Measurements from ENCODE around the gene TIRAP. TPM values are rescaled to one million over a fixed set of nuclear protein-coding genes. Genes with fewer than 3 reads are reported as not detected.

The TIRAP gene
- total and polyA plus RNA-seq, 3 experiments from 2014 or later, result 10.6 to 13.0 (median 11.3) TPM

GRCh38 chr11:126288237-126288636 lies 5.3 kb downstream of the TIRAP start:
- POLR2A ChIA-PET, result no interaction called here
- H3K27ac Mint-ChIP-seq, result peak overlapping the region in 2 of 8 donors; percentile 36 to 43
- CTCF ChIA-PET, result no interaction called here

DNA sequence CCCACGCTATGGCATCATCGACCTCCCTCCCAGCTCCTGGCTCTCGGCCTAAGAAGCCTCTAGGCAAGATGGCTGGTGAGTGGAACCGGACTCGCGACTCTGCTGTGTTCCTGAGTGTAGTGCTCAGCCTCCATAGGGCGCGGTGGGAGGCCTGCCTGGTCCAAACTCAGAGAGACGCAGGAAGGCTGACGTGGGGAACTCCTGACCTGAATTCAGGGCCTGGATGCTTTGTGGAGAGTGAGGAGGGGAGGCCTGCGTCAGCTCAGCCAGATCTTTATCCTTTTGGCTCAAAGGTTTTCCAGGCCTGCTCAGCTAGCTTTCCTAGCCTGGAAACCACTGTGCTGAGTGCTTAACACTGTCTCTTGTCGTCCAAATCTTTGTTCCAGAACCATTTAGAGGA lies 8.0 kb downstream of the TIRAP start:
- Mint-ChIP-seq H3K4me1 (peaks cover 5 to 12% (median 5%) of the 10 kb centered on the region in 3 donors), H3K36me3 (peaks cover 0 to 69% (median 13%) of the 10 kb centered on the region in 3 donors), H3K4me3 (no peak overlapping the region), H3K27ac (peak overlapping the region in 1 of 8 donors; percentile 61), H3K27me3 (peaks cover 0 to 1% of the 10 kb centered on the region in 2 donors), H3K9me3 (no peaks in the 10 kb centered on the region)
- peaks cover 32% of the 10 kb centered on the region for H3K36me3 ChIP-seq (ENCODE audit: insufficient read depth, low read length)
- no peak for DNase-seq
- H3K9me3 ChIP-seq (ENCODE audit: low read length), result no peaks in the 10 kb centered on the region
- ChIA-PET CTCF (interaction anchor here (1.0 kb wide), 1 partner anchor 71 kb away, joined by 3 read pairs; no protein-coding TSS in a partner anchor), POLR2A (no interaction called here)
- H3K27me3 ChIP-seq (ENCODE audit: insufficient read depth, low read length, poor library complexity, severe bottlenecking), result no peaks in the 10 kb centered on the region
- no peaks in the 10 kb centered on the region for H3K4me1 ChIP-seq (ENCODE audit: insufficient read depth, low read length)
- no peak overlapping the region for H3K4me3 ChIP-seq (ENCODE audit: low read length)
- no peak overlapping the region for H3K27ac ChIP-seq (ENCODE audit: low read depth, low read length)

More at GRCh38 chr11:126288237-126288636, 5.3 kb downstream of the TIRAP start:
- peaks cover 0 to 57% (median 8%) of the 10 kb centered on the region in 3 donors for H3K36me3 Mint-ChIP-seq
- Histone ChIP-seq H3K9me3 (ENCODE audit: low read length) (no peaks in the 10 kb centered on the region), H3K4me1 (ENCODE audit: insufficient read depth, low read length) (peaks cover 16% of the 10 kb centered on the region), H3K27ac (ENCODE audit: low read depth, low read length) (no peak overlapping the region), H3K27me3 (ENCODE audit: insufficient read depth, low read length, poor library complexity, severe bottlenecking) (no peaks in the 10 kb centered on the region), H3K36me3 (ENCODE audit: insufficient read depth, low read length) (peaks cover 23% of the 10 kb centered on the region), H3K4me3 (ENCODE audit: low read length) (no peak overlapping the region)
- no peaks in the 10 kb centered on the region for H3K9me3 Mint-ChIP-seq
- H3K27me3 Mint-ChIP-seq, result peaks cover 0 to 1% of the 10 kb centered on the region in 2 donors
- H3K4me1 Mint-ChIP-seq, result peaks cover 21 to 32% (median 27%) of the 10 kb centered on the region in 3 donors
- DNase-seq, result no peak
- no peak overlapping the region for H3K4me3 Mint-ChIP-seq

DNA sequence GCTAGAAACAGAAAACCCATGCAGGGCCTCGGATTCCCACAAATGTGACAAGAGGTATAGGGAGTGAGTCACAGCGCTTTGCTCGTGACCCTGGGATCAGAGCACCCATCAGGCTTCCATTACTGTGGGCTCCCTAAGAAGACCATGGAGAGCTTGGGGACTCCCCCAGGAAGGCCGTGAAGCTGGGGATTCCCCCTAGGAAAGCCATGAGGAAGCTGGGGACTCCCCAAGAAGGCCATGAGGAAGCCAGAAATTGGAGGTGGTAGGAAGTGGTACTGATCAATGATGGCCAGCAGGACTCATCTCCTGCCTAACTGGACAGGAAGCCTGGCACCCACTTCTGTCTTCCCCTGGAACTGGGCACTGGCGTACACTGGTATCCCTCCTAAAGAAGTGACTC lies 10.8 kb downstream of the TIRAP start:
- no peaks in the 10 kb centered on the region for H3K9me3 Mint-ChIP-seq
- H3K4me1 Mint-ChIP-seq, result peaks cover 6 to 14% (median 10%) of the 10 kb centered on the region in 3 donors
- Histone ChIP-seq H3K4me1 (ENCODE audit: insufficient read depth, low read length) (no peaks in the 10 kb centered on the region), H3K36me3 (ENCODE audit: insufficient read depth, low read length) (peaks cover 32% of the 10 kb centered on the region), H3K9me3 (ENCODE audit: low read length) (no peaks in the 10 kb centered on the region), H3K27me3 (ENCODE audit: insufficient read depth, low read length, poor library complexity, severe bottlenecking) (no peaks in the 10 kb centered on the region), H3K27ac (ENCODE audit: low read depth, low read length) (no peak overlapping the region), H3K4me3 (ENCODE audit: low read length) (no peak overlapping the region)
- no peak for DNase-seq
- no peak overlapping the region for H3K4me3 Mint-ChIP-seq
- peak overlapping the region in 3 of 8 donors; percentile 11 to 91 (median 11) for H3K27ac Mint-ChIP-seq
- ChIA-PET CTCF (interaction anchor here (1.1 kb wide), 1 partner anchor 24 kb away, joined by 3 read pairs; no protein-coding TSS in a partner anchor), POLR2A (interaction anchor here (0.6 kb wide), 1 partner anchor 12 kb away, joined by 4 read pairs; no protein-coding TSS in a partner anchor)
- peaks cover 0 to 1% of the 10 kb centered on the region in 2 donors for H3K27me3 Mint-ChIP-seq
- H3K36me3 Mint-ChIP-seq, result peaks cover 4 to 74% (median 10%) of the 10 kb centered on the region in 3 donors

GRCh38 chr11:126297004-126297403 lies 14.1 kb downstream of the TIRAP start:
- H3K27me3 ChIP-seq (ENCODE audit: insufficient read depth, low read length, poor library complexity, severe bottlenecking), result no peaks in the 10 kb centered on the region
- H3K27ac ChIP-seq (ENCODE audit: low read depth, low read length), result no peak overlapping the region
- Mint-ChIP-seq H3K27ac (peak overlapping the region in 2 of 8 donors; percentile 15 to 73), H3K36me3 (peaks cover 4 to 52% (median 7%) of the 10 kb centered on the region in 3 donors), H3K4me3 (peak overlapping the region in 1 of 7 donors; percentile 5), H3K4me1 (peaks cover 6 to 14% (median 10%) of the 10 kb centered on the region in 3 donors), H3K27me3 (no peaks in the 10 kb centered on the region), H3K9me3 (no peaks in the 10 kb centered on the region)
- no peak for DNase-seq
- peaks cover 13% of the 10 kb centered on the region for H3K36me3 ChIP-seq (ENCODE audit: insufficient read depth, low read length)
- no peak overlapping the region for H3K4me3 ChIP-seq (ENCODE audit: low read length)
- CTCF ChIA-PET, result no interaction called here
- POLR2A ChIA-PET, result no interaction called here
- no peaks in the 10 kb centered on the region for H3K4me1 ChIP-seq (ENCODE audit: insufficient read depth, low read length)
- no peaks in the 10 kb centered on the region for H3K9me3 ChIP-seq (ENCODE audit: low read length)

GRCh38 chr11:126303623-126304456 lies 20.9 kb downstream of the TIRAP start, which contains the start of gene DCPS:
TSS of gene DCPS (plus strand) at chr11:126304060. CDS start at chr11:126304081, 21 bp downstream.
- peak within 1 kb of the TSS; percentile 83 to 99 (median 98) for H3K27ac Mint-ChIP-seq
- Histone ChIP-seq H3K27me3 (ENCODE audit: insufficient read depth, low read length, poor library complexity, severe bottlenecking) (no peaks in the 10 kb centered on the region), H3K4me3 (ENCODE audit: low read length) (peak within 1 kb of the TSS; percentile 97), H3K27ac (ENCODE audit: low read depth, low read length) (peak within 1 kb of the TSS; percentile 88), H3K4me1 (ENCODE audit: insufficient read depth, low read length) (peaks cover 28% of the 10 kb centered on the region), H3K9me3 (ENCODE audit: low read length) (no peaks in the 10 kb centered on the region), H3K36me3 (ENCODE audit: insufficient read depth, low read length) (no peaks in the 10 kb centered on the region)
- CTCF ChIA-PET, result interaction anchor here (1.1 to 1.3 kb wide), 2 partner anchors 20 to 177 kb away, joined by 4 to 5 read pairs; no protein-coding TSS in a partner anchor
- H3K27me3 Mint-ChIP-seq, result no peaks in the 10 kb centered on the region
- peak; percentile 80 to 90 (median 86) for DNase-seq
- peaks cover 29 to 49% (median 45%) of the 10 kb centered on the region in 3 donors for H3K4me1 Mint-ChIP-seq
- H3K36me3 Mint-ChIP-seq, result peaks cover 0 to 37% (median 2%) of the 10 kb centered on the region in 3 donors
- H3K9me3 Mint-ChIP-seq, result no peaks in the 10 kb centered on the region
- peak within 1 kb of the TSS; percentile 88 to 100 (median 97) for H3K4me3 Mint-ChIP-seq
- POLR2A ChIA-PET, result interaction anchor here (0.6 to 1.4 kb wide), 6 partner anchors 14 to 52 kb away, joined by 3 to 11 read pairs (median 4); partner anchors contain the start of genes ST3GAL4 and TIRAP

DNA sequence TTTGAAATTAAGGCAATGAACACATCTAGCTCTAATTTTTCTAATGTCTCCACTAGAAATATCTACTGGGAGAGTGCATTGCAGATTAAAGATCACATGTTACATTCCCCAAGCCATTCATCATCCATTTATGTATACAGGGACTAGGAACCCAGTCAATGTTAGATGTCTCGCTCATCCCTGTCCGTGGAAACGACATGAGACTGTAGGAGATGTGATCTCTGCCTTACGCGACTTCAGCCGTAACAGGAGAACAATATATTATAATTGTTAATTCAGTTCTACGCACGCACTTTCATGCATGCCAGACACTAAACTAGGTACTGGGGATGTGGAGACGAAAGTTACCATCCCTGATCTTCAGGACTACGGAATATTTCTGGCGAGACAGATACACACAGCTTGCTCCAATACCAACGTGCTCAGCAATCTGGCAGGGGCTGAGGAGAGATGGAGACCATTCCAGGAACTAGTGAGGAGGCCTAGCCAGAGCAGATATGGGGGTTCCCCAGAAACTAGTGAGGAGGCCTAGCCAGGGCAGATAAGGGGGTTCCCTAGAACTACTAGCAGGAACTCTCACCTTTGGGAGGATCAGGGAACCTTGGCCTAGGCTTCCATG lies 21.7 kb downstream of the TIRAP start:
- peak overlapping the region; percentile 97 for H3K4me3 ChIP-seq (ENCODE audit: low read length)
- ChIA-PET CTCF (interaction anchor here (1.1 to 1.3 kb wide), 2 partner anchors 21 to 176 kb away, joined by 4 to 5 read pairs; no protein-coding TSS in a partner anchor), POLR2A (interaction anchor here (1.0 to 1.4 kb wide), 5 partner anchors 14 to 51 kb away, joined by 3 to 11 read pairs (median 4); partner anchors contain the start of genes ST3GAL4 and TIRAP)
- H3K27ac ChIP-seq (ENCODE audit: low read depth, low read length), result peak overlapping the region; percentile 88
- H3K4me1 Mint-ChIP-seq, result peaks cover 29 to 49% (median 45%) of the 10 kb centered on the region in 3 donors
- H3K4me1 ChIP-seq (ENCODE audit: insufficient read depth, low read length), result peaks cover 28% of the 10 kb centered on the region
- no peaks in the 10 kb centered on the region for H3K27me3 Mint-ChIP-seq
- no peaks in the 10 kb centered on the region for H3K9me3 ChIP-seq (ENCODE audit: low read length)
- H3K27me3 ChIP-seq (ENCODE audit: insufficient read depth, low read length, poor library complexity, severe bottlenecking), result no peaks in the 10 kb centered on the region
- H3K36me3 Mint-ChIP-seq, result peaks cover 0 to 38% (median 6%) of the 10 kb centered on the region in 3 donors
- DNase-seq, result no peak
- peaks cover under 1% of the 10 kb centered on the region for H3K36me3 ChIP-seq (ENCODE audit: insufficient read depth, low read length)
- peak overlapping the region; percentile 88 to 100 (median 97) for H3K4me3 Mint-ChIP-seq
- no peaks in the 10 kb centered on the region for H3K9me3 Mint-ChIP-seq
- peak overlapping the region; percentile 83 to 99 (median 98) for H3K27ac Mint-ChIP-seq

DNA sequence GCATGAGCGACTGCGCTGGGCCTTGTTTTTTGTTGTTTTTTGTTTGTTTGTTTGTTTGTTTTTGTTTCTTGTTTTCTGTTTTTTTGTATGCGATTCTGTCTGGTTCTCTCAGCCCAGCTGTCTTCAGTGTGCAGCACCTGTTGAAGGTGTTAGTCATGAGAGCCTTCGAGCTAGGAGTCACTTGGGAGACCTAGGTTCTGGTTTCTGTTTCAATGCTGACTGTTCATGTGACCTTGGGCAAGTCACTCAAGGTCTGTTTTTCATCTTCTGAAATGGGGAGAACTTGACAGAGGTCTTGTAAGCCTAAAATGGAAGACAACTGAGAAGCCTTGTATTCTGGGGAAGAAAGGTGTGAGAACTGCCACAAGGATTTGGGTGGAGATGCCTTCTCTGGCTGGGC lies 22.8 kb downstream of the TIRAP start:
- no peak for DNase-seq
- no peaks in the 10 kb centered on the region for H3K27me3 ChIP-seq (ENCODE audit: insufficient read depth, low read length, poor library complexity, severe bottlenecking)
- H3K9me3 Mint-ChIP-seq, result no peaks in the 10 kb centered on the region
- no peaks in the 10 kb centered on the region for H3K9me3 ChIP-seq (ENCODE audit: low read length)
- POLR2A ChIA-PET, result no interaction called here
- peaks cover 0 to 46% (median 7%) of the 10 kb centered on the region in 3 donors for H3K36me3 Mint-ChIP-seq
- no peak overlapping the region for H3K27ac ChIP-seq (ENCODE audit: low read depth, low read length)
- H3K27ac Mint-ChIP-seq, result peak overlapping the region in 7 of 8 donors; percentile 45 to 92 (median 79)
- no peak overlapping the region for H3K4me3 ChIP-seq (ENCODE audit: low read length)
- peak overlapping the region; percentile 46 to 99 (median 80) for H3K4me3 Mint-ChIP-seq
- no peaks in the 10 kb centered on the region for H3K27me3 Mint-ChIP-seq
- peaks cover 9% of the 10 kb centered on the region for H3K36me3 ChIP-seq (ENCODE audit: insufficient read depth, low read length)
- peaks cover 35 to 60% (median 53%) of the 10 kb centered on the region in 3 donors for H3K4me1 Mint-ChIP-seq
- CTCF ChIA-PET, result interaction anchor here (1.1 to 1.3 kb wide), 2 partner anchors 11 to 13 kb away, joined by 3 read pairs; no protein-coding TSS in a partner anchor
- peaks cover 32% of the 10 kb centered on the region for H3K4me1 ChIP-seq (ENCODE audit: insufficient read depth, low read length)

All from CD8-positive, alpha-beta memory T cell (primary cell).